Stromal cell of bone marrow (primary cell): Measurements from ENCODE around the gene FBXW12.
A peak's percentile ranks its signal among the peaks of the same experiment; 100 is the strongest.
"Not testable (repeated sequence)": the region's sequence is repeated elsewhere in the genome, so short reads cannot be mapped to it uniquely, and the experiment has no call there.

ENCODE experiments used
- DNase-seq: peaks from one replicate; pipeline ENCODE4 v3.0.0-alpha.2; 2012; ENCODE audit warnings: low read depth

FBXW12 gene, protein sequence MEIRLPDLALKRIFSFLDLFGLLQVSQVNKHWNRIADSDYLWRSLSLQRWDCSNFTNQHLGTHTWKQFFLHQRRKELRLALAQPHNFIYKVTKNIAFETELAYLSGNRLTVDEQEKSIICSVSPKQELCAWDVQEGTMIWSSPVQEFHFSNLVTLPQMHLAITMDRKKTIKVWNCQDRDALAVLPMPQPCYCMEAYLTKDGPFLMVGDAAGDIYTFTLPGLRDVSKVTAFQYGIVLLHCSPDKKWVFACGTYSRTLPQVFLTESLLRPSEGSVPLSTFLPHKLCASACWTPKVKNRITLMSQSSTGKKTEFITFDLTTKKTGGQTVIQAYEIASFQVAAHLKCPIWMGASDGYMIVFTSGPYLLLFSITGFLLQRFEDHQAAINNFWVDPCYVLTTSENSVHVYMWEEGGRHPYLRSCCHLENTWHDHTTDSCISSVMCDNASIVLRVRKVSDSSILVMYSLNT

DNA sequence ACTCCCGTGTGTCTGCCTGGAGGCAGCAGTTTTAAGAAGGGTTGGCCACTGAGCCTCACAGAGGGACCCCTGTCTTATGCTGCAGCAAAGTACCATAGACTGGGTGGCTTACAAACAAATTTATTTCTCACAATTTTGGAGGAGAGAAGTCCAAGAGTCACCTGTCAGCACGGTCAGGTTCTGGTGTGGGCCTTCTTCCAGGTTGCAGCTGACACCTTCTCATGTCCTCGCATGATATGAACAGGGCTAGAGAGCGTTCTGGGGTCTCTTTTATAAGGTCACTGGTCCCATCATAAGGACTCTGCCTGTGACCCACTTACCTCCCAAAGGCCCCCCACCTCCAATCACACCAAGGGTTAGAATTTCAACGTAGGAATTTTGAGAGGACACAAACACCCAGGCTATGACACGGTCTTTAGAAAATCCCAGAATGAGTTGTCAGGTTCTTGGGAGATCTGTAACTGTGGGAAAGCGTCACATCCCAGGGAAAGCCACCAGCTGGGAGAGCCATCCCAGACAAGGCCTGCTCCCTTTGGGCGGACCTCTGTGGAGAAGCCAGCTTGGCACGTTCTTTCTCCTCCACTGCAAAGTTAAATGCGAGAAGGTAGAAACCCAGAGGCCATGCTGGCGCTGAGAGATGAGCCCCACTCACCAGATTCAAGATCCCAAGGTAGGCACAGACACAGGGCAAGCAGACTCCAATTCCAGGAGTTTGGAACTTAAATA lies at the start of gene FBXW12:
Gene FBXW12 (plus strand): TSS at position 569 of the 726 bp plus-strand sequence. CDS start 549 bp downstream, outside the sequence.
- DNase-seq = no peak

DNA sequence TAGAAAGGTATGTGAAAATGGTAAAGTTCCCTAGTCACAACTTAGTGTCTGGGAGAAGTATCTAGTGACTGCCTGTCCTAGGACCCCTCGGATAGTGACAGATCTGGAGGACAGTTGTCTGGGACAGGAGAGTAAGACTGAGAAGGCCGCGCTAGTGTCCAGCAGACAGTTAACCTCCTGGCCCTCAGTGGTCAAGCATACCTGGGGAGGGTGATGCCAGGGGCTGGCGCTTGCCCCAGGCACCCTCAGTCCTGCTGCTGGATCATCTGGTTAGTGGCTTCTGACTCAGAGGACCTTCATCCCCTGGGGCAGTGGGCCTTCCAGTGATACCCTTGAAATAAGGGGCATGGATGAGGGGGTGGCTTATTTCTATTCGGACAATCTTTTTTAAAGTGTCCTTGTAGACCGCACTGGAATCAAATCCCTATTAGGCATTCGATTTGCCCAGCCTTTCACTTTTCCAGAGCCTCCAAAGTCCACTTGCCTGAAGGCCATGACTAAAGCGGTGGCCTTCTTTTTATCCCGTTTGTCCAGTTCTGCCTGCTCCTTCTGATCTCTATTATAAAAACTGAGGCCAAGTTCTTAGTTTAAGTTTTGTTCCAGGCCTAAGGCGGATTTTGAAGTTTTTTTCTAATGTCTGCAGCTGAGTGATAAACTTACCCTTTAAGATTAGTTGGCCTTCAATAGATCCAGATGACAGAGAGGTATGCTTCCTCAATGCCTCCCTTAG lies 40.1 kb upstream of the FBXW12 start:
- DNase-seq = not testable (repeated sequence)

GRCh38 chr3:48333346-48334245 lies 38.4 kb upstream of the FBXW12 start, which contains the start of gene SPINK8:
SPINK8 (minus strand) TSS chr3:48333661; CDS start chr3:48328341, 5,320 bp downstream.
- not testable (repeated sequence) for DNase-seq

DNA sequence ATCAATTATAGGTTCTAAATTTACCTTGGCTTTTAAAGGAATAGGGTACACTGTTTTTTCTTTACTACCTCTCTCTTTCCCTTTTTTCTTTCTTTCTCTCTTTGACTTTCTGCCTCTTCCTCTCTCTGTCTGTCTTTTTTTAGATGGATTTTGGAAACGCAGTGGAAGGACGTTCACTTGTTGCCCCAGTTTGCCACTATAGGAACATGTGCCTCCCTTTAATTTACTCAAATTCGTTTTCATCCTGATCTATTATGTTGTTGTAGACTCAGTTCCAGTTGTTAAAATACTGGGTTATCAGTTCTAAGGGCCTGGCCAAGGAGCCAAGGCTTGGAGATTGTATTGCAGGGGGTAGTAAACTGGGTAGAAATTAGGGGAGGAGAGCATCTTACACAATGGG lies 37.4 kb upstream of the FBXW12 start:
- no peak for DNase-seq

DNA sequence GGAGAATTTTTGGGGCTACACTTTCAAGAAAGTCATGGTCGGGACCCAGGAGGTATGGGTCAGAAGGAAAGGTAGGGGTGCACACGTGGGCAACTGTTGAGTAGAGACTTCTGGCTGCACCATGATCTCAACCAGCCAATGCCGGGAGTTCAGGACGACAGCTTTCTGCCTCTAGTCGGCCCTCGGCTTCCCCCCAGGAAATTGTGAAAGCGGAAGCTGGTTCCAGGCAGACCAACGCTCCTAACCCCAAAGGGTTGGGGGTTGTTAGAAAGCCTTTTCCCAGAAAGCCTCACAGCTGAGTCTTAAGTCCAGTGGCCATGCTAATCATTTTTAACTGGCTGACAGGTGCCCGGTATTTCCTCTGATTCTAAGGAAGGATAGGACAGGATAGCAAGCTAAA lies 36.7 kb upstream of the FBXW12 start:
- not testable (repeated sequence) for DNase-seq

- DNase-seq = peak; percentile 13
Measured at GRCh38 chr3:48337536-48337935, 34.5 kb upstream of the FBXW12 start.

- DNase-seq = no peak
Measured at GRCh38 chr3:48338635-48339034, 33.4 kb upstream of the FBXW12 start.

GRCh38 chr3:48343432-48343831 lies 28.6 kb upstream of the FBXW12 start:
- no peak for DNase-seq

DNA sequence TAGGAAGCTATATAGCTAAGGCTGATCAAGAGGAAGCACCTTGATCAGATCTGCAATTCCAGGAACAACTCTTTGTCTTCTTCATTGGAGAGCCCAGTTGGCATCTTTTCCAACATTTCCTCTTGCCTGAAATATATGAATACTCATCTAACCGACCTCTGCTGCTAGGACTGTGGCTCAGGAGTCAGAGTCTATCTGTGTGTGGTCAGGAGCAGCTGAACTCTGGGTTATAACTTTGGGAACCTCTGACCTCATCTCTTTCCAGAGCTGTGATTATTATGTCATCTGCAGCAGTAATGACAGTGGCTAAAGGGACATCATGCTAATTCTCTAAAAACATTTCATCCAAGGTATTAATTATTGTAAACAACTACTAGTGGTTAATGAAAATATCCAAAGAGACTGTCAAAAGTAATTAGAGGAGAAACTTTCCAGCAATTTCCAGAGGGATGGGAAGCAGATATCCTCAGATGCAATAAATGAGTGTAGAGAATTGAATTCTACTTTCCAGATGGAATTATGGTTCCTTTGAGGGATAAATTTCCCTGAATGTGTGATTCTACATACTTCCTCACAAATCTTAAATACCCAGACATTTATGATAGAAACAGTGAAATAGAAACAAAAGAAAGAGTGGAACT lies 27.0 kb upstream of the FBXW12 start:
- no peak for DNase-seq

GRCh38 chr3:48345946-48346572 lies 26.0 kb upstream of the FBXW12 start:
- no peak for DNase-seq

GRCh38 chr3:48347500-48347899 lies 24.5 kb upstream of the FBXW12 start:
- no peak for DNase-seq

DNA sequence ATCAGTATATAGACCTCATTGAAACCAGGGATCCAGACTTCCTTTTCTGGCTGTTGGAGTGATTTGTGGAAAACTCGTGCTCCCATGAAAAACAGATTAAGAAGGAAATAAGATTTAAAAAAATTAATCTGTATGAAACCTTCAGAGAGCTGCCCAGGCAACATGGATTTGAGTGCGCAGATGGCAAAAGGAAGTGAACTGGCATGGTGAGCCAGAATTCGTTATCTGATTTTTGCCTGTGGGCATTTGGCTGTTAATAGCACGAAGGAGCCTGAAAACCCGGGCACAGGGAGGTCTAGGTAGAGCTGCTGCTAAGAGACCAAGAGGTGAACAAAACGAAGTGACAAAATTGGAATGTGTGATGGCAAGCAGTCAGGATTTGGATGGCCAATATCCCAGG lies 19.5 kb upstream of the FBXW12 start:
- no peak for DNase-seq

- no peak for DNase-seq
Measured at GRCh38 chr3:48353987-48354386, 18.0 kb upstream of the FBXW12 start.

DNA sequence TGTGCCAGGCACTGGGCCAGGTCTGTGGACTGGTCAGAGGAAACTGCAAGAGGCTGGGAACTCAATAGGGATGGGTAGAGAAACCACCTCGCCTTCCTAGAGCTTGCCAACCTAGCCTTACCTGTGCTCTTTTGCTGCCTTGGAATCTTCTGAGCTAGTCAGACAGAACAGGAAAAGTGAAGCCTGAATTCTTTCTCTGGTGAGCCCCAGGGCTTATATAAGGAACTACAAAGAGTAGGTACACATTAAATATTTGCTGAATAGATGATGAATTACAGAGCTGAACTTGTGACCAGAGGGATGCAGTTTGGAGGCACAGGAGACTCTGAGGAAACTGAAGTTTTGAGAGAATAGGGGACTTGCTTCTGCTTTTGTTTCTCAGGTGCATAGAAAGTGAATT lies 15.6 kb upstream of the FBXW12 start:
- no peak for DNase-seq

- DNase-seq = no peak
Measured at GRCh38 chr3:48361928-48362327, 10.1 kb upstream of the FBXW12 start.

DNA sequence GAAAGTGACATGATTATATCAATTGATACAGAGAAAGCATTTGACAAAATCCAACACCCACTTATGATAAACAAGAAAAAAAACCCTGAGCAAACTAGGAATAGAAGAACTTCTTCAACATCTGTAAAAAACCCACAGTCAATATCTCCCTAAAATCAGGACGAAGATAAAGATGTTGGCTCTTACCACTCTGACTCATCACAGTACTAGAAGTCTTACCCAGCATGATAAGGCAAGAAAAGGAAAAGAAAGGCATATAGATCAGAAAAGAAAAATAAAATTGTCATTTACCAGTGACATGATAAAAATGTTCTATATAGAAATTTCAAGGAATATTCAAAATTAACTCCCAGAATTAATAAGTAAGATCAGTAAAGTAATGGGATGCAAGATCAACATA lies 7.2 kb upstream of the FBXW12 start:
- DNase-seq = no peak

DNA sequence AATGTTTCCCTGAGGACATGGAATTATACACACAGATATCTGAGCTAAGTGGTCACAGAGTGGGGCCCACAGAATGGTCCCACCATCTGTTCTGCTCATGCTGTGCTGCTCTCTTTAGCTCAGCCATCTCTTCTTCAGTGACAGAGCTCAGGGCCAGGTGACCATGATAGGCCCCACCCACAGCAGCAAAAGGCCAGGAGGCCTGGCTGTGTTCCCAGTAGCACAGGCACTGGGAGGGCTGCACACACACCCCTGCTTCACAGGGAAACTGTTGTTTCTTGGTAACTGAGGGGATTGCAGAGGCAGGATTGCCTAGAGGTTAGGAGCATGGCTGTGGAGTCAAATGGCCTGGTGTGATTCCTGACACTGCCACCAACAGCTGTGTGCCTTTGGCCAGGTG lies 4.8 kb upstream of the FBXW12 start:
- no peak for DNase-seq

DNA sequence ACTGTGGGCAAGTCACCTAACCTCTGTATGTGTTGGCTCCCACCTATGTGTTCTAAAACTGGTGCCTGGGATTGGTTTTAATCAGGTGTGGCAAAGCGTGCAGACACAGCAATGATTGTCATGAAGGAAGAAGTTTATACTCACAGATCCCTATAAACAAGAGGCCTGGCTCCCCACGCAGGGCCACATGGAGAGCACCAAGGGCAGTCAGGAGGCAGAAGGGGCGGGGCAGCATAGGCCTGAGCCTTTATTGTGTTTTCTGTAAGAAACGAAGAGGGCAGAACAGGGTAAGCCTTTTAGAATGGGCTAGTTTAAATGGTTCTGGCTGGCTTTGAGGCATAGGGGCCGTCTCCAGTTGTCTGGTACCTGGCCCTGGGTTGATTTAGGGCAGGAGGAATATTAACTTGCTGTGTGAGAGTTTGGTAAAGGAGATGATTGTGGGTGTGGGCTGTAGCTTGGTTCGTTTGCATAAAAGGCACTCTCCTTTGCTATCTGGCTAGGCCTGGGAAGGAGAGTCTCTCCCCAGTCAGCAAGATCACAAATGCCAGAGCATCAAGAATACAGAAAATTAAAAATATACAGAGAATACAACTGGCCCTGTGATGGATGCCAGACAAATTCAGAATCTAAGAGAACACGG lies 2.2 kb upstream of the FBXW12 start:
- DNase-seq = no peak

DNA sequence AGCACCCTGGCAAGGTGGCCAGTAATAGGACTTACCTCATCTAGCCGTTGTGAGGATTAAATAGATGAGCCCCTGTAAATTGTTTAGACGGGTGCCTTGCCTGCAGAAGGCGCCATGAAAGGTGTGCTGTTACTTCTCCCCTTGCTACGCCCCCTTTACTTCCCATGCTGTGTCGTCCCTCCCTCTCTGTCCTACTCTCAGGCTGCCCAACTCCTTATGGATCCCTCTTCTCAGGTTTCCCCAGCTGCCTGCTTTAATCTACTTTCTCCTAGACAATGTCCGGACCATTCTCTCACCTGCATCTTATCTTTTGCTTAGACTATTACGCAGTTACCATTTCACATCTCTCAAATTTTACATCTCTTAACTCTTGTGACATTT lies 1.7 kb upstream of the FBXW12 start:
- DNase-seq = no peak

GRCh38 chr3:48372377-48372770 lies 355 bp downstream of the FBXW12 start:
- no peak for DNase-seq
